Measurements from ENCODE around the gene COL27A1. TPM values are rescaled to one million over a fixed set of nuclear protein-coding genes. Genes with fewer than 3 reads are reported as not detected.

COL27A1 gene
- total RNA-seq, 3 donors from 2014 or later = 3.1 to 13.6 (median 4.0) TPM

- peak; percentile 45 for ATAC-seq
- peak in 2 of 3 donors; percentile 44 to 45 for DNase-seq
- Histone ChIP-seq H3K4me1 (ENCODE audit: low read depth) (no peaks in the 10 kb centered on the region), H3K36me3 (ENCODE audit: low read depth) (no peaks in the 10 kb centered on the region), H3K9me3 (no peaks in the 10 kb centered on the region), H3K4me3 (no peak overlapping the region)
- TF ChIP-seq CTCF (IDR thresholded peaks at IDR 0.05) = no peak
- intact Hi-C loops (cut with DNase I, micrococcal nuclease) = no loop called here
These were observed 51.9 kb downstream of the COL27A1 start for GRCh38 chr9:114207034-114207810.

- Histone ChIP-seq H3K4me1 (ENCODE audit: low read depth) (no peaks in the 10 kb centered on the region), H3K36me3 (ENCODE audit: low read depth) (no peaks in the 10 kb centered on the region), H3K9me3 (no peaks in the 10 kb centered on the region), H3K4me3 (no peak overlapping the region)
- ATAC-seq = no peak
- TF ChIP-seq CTCF (IDR thresholded peaks at IDR 0.05) = no peak
- intact Hi-C loops (cut with DNase I, micrococcal nuclease) = no loop called here
- DNase-seq = no peak
These were observed 52.5 kb downstream of the COL27A1 start for GRCh38 chr9:114207845-114208244.

- intact Hi-C loops (cut with DNase I, micrococcal nuclease) = no loop called here
- Histone ChIP-seq H3K9me3 (no peaks in the 10 kb centered on the region), H3K4me1 (ENCODE audit: low read depth) (no peaks in the 10 kb centered on the region), H3K4me3 (no peak overlapping the region), H3K36me3 (ENCODE audit: low read depth) (no peaks in the 10 kb centered on the region)
- TF ChIP-seq CTCF (IDR thresholded peaks at IDR 0.05) = no peak
- no peak for ATAC-seq
- DNase-seq = no peak
These were observed 53.8 kb downstream of the COL27A1 start for GRCh38 chr9:114209151-114209550.

GRCh38 chr9:114210136-114210535 is 54.8 kb downstream of the COL27A1 start:
- intact Hi-C loops (cut with DNase I, micrococcal nuclease) = no loop called here
- DNase-seq (no peak), ATAC-seq (no peak)
- no peak overlapping the region for H3K4me3 ChIP-seq
- no peaks in the 10 kb centered on the region for H3K4me1 ChIP-seq (ENCODE audit: low read depth)
- H3K36me3 ChIP-seq (ENCODE audit: low read depth) = no peaks in the 10 kb centered on the region
- TF ChIP-seq CTCF (IDR thresholded peaks at IDR 0.05) = no peak
- no peaks in the 10 kb centered on the region for H3K9me3 ChIP-seq

- no peak for ATAC-seq
- intact Hi-C loops (cut with DNase I, micrococcal nuclease) = no loop called here
- Histone ChIP-seq H3K9me3 (no peaks in the 10 kb centered on the region), H3K4me3 (no peak overlapping the region), H3K36me3 (ENCODE audit: low read depth) (no peaks in the 10 kb centered on the region), H3K4me1 (ENCODE audit: low read depth) (no peaks in the 10 kb centered on the region)
- no peak for DNase-seq
- no peak for TF ChIP-seq CTCF (IDR thresholded peaks at IDR 0.05)
These were observed 55.4 kb downstream of the COL27A1 start for GRCh38 chr9:114210691-114211276.
